H1 (cell line): ENCODE data around the gene CORO7. TPM values are rescaled to one million over a fixed set of nuclear protein-coding genes. Genes with fewer than 3 reads are reported as not detected.
A peak's percentile ranks its signal among the peaks of the same experiment; 100 is the strongest.

Experiments used
- ASH2L ChIP-seq: fragments of 200-600, 300-600 bp; sonication (generic); IDR thresholded peaks from one replicate; pipeline ENCODE4 v1.7.1; 2017; ENCODE audit warnings: low read length
- BACH1 ChIP-seq: IDR thresholded peaks from 2 replicates; pipeline ENCODE4 v1.6.1; 2012; ENCODE audit warnings: low read length, improper control_type of control experiment
- BRCA1 ChIP-seq: IDR thresholded peaks from 2 replicates; pipeline ENCODE4 v1.6.1; 2012; ENCODE audit warnings: low read depth, low read length, improper control_type of control experiment
- CEBPB ChIP-seq: IDR thresholded peaks from 2 replicates; pipeline ENCODE4 v1.6.1; 2012; ENCODE audit warnings: low read depth, low read length
- CHD1 ChIP-seq: IDR thresholded peaks from 2 replicates; pipeline ENCODE4 v1.6.1; 2012; ENCODE audit warnings: low read depth, low read length, improper control_type of control experiment
- CHD2 ChIP-seq: IDR thresholded peaks from 2 replicates; pipeline ENCODE4 v1.6.1; 2012; ENCODE audit warnings: low read length, improper control_type of control experiment
- GABPA ChIP-seq: IDR thresholded peaks from 2 replicates; pipeline ENCODE4 v1.6.1; 2011; ENCODE audit warnings: mild to moderate bottlenecking, low read length, moderate library complexity, borderline replicate concordance; ENCODE audit not compliant: insufficient read depth
- GTF2F1 ChIP-seq: IDR thresholded peaks from 2 replicates; pipeline ENCODE4 v1.6.1; 2012; ENCODE audit warnings: low read depth, low read length, improper control_type of control experiment, borderline replicate concordance
- JUN ChIP-seq: IDR thresholded peaks from 2 replicates; pipeline ENCODE4 v1.6.1; 2011; ENCODE audit warnings: low read depth, mild to moderate bottlenecking, improper control_type of control experiment, low read length
- KDM4A ChIP-seq: IDR thresholded peaks from one replicate; pipeline ENCODE4 v1.7.1; 2012; ENCODE audit warnings: low read depth, mild to moderate bottlenecking, moderate library complexity, low read length, inconsistent platforms; ENCODE audit not compliant: severe bottlenecking
- KDM5A ChIP-seq: fragments of 200-600 bp; IDR thresholded peaks from 2 replicates; pipeline ENCODE4 v1.7.1; 2012; ENCODE audit warnings: mild to moderate bottlenecking, low read length, inconsistent platforms, mixed read lengths
- PHF8 ChIP-seq: fragments of 200-600 bp; sonication (generic); conservative IDR thresholded peaks from 2 replicates; pipeline ENCODE4 v1.7.1; 2012; ENCODE audit warnings: low read depth, mild to moderate bottlenecking, inconsistent platforms, low read length, moderate library complexity
- POLR2A ChIP-seq, 2 experiments: IDR thresholded peaks; 1 replicate in 1 of 2; 2 replicates in 1 of 2; pipeline ENCODE4 v1.6.1; 2011; ENCODE audit warnings: low read depth in 2 of 2, low read length in 2 of 2, mild to moderate bottlenecking in 2 of 2; ENCODE audit errors: control extremely low read depth in 1 of 2
- POLR2AphosphoS5 ChIP-seq: IDR thresholded peaks from 2 replicates; pipeline ENCODE4 v1.6.1; 2011; ENCODE audit warnings: low read depth, low read length
- RBBP5 ChIP-seq: IDR thresholded peaks from 2 replicates; pipeline ENCODE4 v1.7.1; 2012; ENCODE audit warnings: low read depth, mild to moderate bottlenecking, inconsistent platforms, low read length, moderate library complexity, borderline replicate concordance
- RFX5 ChIP-seq: IDR thresholded peaks from 2 replicates; pipeline ENCODE4 v1.6.1; 2011; ENCODE audit warnings: low read depth, low read length, improper control_type of control experiment, borderline replicate concordance
- SIN3A ChIP-seq, 2 experiments: IDR thresholded peaks in 1 of 2; conservative IDR thresholded peaks in 1 of 2; 2 replicates each; pipeline ENCODE4 v1.6.1; 2011 to 2012; ENCODE audit warnings: low read length in 2 of 2, improper control_type of control experiment in 1 of 2, low read depth in 1 of 2, mild to moderate bottlenecking in 1 of 2
- SIX5 ChIP-seq: IDR thresholded peaks from 2 replicates; pipeline ENCODE4 v1.6.1; 2011; ENCODE audit warnings: mild to moderate bottlenecking, low read depth, low read length
- SP4 ChIP-seq: IDR thresholded peaks from 2 replicates; pipeline ENCODE4 v1.6.1; 2012; ENCODE audit warnings: low read length, inconsistent platforms
- TAF7 ChIP-seq: optimal IDR thresholded peaks from 2 replicates; pipeline ENCODE3; 2011; ENCODE audit warnings: low read depth, mild to moderate bottlenecking, inconsistent platforms, low read length, moderate library complexity, borderline replicate concordance
- polyA plus RNA-seq, 7 experiments: library from polyadenylated mRNA; depleted of rRNA in 3 of 7; stranded (reverse) in 5 of 7; unstranded in 2 of 7; fragments of >200 nt in 5 of 7; fragments of 200-250 nt in 2 of 7; gene quantifications; 1 replicate in 5 of 7; 2 replicates in 1 of 7; 4 replicates in 1 of 7; pipeline versions ENCODE4 v1.2.1 to v1.2.3, GENCODE V29; 2011 to 2013; ENCODE audit warnings: missing spikeins in 2 of 7, mixed read lengths in 2 of 7
- total RNA-seq: library from RNA; stranded (reverse); fragmentation: NEBNext Ultra II Directional; extraction: Animal tissue kit (Norgen Biotek cat#: 25700); gene quantifications from 2 replicates; pipeline ENCODE4 v1.2.1, GENCODE V29; 2021
- TF ChIP-seq, protein P1 (sequence below), 3 experiments: IDR thresholded peaks; 1 replicate in 2 of 3; 2 replicates in 1 of 3; pipeline versions ENCODE4 v1.5.1 to v1.6.1; 2011; ENCODE audit warnings: low read length in 3 of 3, mild to moderate bottlenecking in 3 of 3, inconsistent platforms in 2 of 3, low read depth in 1 of 3, moderate library complexity in 1 of 3; ENCODE audit not compliant: insufficient read depth in 1 of 3; ENCODE audit errors: control extremely low read depth in 1 of 3
- TF ChIP-seq, protein P2 (sequence below): IDR thresholded peaks from 2 replicates; pipeline ENCODE4 v1.6.1; 2012; ENCODE audit warnings: inconsistent platforms

CORO7 gene
- total and polyA plus RNA-seq, 2 of the 8 experiments (the other 6 are each of a cell fraction or from before 2014, with no cell fraction given) = 25.2 to 29.8 TPM

- TF ChIP-seq, protein P1, sequence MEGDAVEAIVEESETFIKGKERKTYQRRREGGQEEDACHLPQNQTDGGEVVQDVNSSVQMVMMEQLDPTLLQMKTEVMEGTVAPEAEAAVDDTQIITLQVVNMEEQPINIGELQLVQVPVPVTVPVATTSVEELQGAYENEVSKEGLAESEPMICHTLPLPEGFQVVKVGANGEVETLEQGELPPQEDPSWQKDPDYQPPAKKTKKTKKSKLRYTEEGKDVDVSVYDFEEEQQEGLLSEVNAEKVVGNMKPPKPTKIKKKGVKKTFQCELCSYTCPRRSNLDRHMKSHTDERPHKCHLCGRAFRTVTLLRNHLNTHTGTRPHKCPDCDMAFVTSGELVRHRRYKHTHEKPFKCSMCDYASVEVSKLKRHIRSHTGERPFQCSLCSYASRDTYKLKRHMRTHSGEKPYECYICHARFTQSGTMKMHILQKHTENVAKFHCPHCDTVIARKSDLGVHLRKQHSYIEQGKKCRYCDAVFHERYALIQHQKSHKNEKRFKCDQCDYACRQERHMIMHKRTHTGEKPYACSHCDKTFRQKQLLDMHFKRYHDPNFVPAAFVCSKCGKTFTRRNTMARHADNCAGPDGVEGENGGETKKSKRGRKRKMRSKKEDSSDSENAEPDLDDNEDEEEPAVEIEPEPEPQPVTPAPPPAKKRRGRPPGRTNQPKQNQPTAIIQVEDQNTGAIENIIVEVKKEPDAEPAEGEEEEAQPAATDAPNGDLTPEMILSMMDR (IDR thresholded peaks at IDR 0.05; ENCODE audit: control extremely low read depth in 1 of 3, insufficient read depth in 1 of 3, low read depth in 1 of 3, low read length in 3 of 3) = no peak
- TF ChIP-seq CEBPB (0 out of 2 replicates have a peak, but pooled peaks have one; percentile 28), SP4 (peak; percentile 88; the same call in 1 of the 2 replicates), CHD2 (peak; percentile 96), GABPA (no peak), ASH2L (peak; percentile 91), SIN3A (conservative IDR thresholded peaks at IDR 0.05 in 1 of 2, IDR thresholded peaks at IDR 0.05 in 1 of 2; ENCODE audit: low read depth in 1 of 2, low read length in 2 of 2) (peak in 1 of 2 experiments; percentile 89; a peak in 2 of 4 replicates), TAF7 (peak; percentile 64), GTF2F1 (no peak), JUN (no peak), PHF8 (peak; percentile 94), CHD1 (no peak), BRCA1 (peak; percentile 84), KDM4A (peak; percentile 97), POLR2AphosphoS5 (peak; percentile 98), POLR2A (IDR thresholded peaks at IDR 0.05; ENCODE audit: control extremely low read depth in 1 of 2, low read depth in 2 of 2, low read length in 2 of 2) (peak; percentile 86 to 93), SIX5 (peak; percentile 76), RFX5 (0 out of 2 replicates have a peak, but pooled peaks have one; percentile 12), BACH1 (no peak), RBBP5 (peak; percentile 91), KDM5A (peak; percentile 91)
- TF ChIP-seq, protein P2, sequence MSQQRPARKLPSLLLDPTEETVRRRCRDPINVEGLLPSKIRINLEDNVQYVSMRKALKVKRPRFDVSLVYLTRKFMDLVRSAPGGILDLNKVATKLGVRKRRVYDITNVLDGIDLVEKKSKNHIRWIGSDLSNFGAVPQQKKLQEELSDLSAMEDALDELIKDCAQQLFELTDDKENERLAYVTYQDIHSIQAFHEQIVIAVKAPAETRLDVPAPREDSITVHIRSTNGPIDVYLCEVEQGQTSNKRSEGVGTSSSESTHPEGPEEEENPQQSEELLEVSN = peak; percentile 53
These were observed 9.1 kb upstream of the CORO7 start, which contains the start of gene DNAJA3 (continued) for GRCh38 chr16:4425378-4426020.
